HG02981 (cell line): ENCODE data around the gene KIN.
"Not testable (repeated sequence)": the region's sequence is repeated elsewhere in the genome, so short reads cannot be mapped to it uniquely, and the experiment has no call there.

ENCODE experiments used
- ATAC-seq: cut with Tn5 transposase; IDR thresholded peaks from one replicate; pipeline ENCODE4 v1.9.1; 2021; ENCODE audit warnings: mild to moderate bottlenecking, moderate library complexity; ENCODE audit not compliant: unreplicated experiment

KIN gene

DNA sequence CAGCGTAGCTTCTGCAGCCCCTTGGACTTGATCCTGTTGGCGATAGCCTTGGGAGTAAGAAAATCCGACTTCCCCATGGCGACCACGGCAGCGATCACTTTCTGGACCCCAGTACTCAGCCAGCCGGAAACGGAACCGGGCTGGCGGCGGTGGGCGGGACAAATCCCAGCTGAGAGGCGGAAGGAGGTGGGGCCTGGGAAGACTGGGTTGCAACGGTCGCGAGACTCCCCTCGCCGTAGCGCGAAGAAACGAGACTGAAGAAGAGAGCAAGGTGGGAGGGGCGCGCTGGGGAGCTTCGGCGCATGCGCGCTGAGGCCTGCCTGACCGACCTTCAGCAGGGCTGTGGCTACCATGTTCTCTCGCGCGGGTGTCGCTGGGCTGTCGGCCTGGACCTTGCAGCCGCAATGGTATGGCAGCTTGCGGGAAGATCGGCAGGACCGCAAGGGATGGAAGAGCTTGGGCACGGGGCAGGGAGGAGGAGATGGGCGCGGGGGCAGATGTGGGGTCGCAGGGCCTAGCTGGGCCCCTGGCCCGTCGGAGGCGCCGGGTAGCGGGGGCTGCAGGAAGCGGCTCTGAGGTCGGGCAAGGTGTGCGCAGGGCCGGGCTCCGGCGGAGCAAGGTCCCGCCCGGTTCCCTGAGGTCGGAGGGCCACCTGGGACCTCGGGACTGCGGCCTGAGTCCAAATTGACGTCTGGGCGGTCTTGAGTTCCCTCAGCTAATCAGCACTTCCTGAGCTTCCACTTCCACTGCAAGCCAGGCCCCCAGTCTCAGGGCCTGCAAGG is at the start of gene KIN, which contains the start of gene ATP5F1C:
Gene KIN (minus strand): TSS at position 137 of the 782 bp plus-strand sequence. CDS start 60 bp downstream, at position 77.
Gene ATP5F1C (plus strand): TSS at position 321 of the 782 bp plus-strand sequence. CDS start 31 bp downstream, at position 352.
- peak; percentile 94 for ATAC-seq

- no peak for ATAC-seq
These were observed 48.8 kb upstream of the KIN start for GRCh38 chr10:7836571-7836970.

DNA sequence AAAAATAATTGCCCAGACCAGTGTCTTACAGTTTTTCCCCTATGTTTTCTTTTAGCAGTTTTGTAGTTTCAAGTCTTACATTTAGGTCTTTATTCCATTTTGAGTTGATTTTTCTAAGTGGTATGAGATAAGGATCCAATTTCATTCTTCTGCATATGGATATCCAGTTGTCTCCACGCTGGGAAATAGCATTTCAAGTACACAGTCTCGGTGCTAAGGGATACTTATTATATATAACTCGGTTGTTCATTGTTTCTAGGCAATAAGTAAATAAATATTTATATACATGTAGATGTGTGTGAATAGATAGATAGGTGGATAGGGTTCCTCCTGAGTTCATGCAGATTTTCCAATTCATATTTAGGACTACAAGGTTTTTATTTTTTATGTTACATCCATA is 46.5 kb upstream of the KIN start:
- ATAC-seq: no peak

DNA sequence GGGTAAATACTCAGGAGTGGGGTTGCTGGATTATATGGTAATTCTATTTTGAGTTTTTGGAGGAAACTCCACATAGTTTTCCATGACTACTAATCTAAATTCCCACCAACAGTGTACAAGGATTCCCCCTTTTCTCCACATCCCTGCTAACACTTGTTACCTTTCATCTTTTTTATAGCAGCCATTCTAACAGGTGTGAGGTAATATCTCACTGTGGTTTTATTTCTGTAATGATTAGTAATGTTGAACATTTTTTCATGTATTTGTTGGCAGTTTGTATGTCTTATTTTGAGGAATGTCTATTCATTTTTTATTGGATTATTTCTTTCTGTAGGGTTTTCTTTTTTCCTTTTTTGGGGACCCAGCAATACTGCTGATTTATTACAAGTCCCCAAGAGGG is 45.4 kb upstream of the KIN start:
- no peak for ATAC-seq

GRCh38 chr10:7832060-7832459 is 44.3 kb upstream of the KIN start:
- ATAC-seq: no peak

DNA sequence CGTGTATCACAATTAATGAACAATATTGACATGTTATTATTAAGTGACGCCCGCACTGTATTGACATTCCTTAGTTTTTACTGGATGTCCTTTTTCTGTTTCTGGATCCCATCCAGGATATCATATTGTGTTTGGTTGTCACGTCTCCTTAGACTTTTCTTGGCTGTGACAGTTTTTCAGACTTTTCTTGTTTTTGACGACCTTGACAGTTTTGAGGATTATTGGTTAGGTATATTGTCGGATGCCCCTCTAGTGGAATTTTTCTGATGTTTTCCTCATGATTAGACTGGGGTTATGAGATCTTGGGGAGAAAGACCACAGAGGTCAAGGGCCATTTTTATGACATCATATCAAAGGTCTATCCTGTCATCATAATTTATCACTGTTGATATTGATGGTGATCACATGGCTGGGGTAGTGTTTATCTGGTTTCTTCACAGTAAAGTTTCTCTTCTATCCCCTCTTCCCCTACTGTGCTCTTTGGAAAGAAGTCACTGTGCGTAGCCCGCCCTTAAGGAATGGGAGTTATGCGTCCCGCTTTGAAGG is 41.6 kb upstream of the KIN start:
- ATAC-seq: no peak

DNA sequence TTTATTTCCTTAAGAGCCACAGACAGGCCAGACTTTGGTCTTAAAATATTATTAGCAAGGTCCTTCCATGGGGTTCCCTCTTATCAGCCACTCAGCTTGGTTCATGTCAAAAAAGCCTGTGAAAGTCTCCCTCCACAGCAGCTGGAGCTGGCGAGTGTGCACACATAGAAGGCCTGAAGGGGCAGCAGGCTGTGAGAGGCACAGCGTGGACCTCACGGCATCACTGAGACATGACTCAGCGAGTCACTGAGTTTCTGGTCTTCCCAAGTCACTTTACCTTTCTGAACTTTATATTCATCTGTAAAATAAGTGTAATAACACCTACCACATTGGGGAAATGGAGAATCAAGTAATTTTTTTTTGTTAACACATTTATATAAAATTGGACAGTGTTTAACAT is 39.2 kb upstream of the KIN start:
- no peak for ATAC-seq

DNA sequence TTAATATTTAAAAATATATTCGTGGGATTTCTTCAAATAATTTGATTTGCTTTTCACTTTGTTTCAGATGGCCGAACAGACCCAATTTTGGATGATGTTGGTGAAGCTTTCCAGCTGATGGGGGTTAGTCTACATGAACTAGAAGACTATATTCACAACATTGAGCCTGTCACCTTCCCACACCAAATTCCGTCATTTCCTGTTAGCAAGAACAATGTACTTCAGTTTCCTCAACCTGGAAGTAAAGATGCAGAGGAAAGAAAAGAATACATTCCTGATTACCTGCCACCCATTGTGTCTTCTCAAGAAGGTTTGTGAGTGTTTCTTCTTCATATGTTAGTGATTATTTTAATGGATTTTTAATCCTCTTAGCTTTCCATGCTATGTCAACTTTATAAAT is 36.5 kb upstream of the KIN start:
- no peak for ATAC-seq

DNA sequence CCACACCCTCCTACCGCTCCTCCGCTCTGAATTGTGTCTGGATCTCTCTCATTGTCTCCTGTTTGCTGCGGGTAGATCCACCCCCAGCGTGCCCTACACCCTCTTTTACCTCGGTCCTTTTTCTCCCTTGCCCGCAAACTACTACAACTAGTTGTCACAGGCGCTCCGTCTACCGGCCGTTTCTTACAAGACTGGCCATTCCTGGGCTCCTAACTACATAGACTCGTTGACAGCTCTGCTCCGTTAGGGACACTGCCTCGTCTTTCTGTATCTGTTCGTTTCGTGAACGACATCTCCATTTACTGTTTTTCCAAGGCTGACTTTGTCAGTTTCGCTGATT is 31.3 kb upstream of the KIN start:
- ATAC-seq: peak; percentile 40

DNA sequence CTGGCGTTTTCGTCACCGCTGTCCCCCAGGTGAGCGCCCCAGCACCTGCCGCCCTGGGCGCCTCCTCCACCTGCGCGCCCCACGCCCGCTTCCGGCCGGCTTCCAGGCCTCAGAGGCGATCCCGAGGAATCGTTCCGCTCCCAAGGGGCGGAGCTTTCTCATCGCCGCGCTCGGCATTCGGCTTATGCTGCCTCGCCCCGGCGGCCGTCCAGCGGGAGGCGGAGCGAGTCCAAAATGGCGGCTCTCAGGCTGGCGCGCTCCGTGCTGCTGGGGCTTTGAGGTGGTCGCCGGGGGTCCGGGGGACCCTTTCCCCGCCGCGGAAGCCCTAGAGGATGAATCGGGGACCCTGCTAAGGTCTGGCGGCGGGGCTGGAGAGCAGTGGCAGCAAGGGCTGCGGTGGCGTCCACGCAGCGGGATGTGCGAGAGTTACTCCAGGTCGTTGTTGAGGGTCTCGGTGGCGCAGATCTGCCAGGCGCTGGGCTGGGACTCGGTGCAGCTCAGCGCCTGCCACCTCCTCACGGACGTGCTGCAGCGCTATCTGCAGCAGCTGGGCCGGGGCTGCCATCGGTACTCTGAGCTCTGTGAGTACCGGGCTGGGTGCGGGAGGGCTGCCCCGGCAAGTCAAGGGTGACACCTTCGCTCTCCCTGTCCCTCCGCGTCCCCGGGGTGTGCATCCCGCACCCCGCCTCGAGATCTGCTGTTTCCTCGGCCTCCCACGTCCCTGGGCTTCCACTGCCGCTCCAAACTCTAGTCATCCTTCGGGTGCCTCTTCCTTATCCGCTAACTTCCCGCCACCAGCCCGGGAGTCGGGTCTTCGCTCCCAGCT is 30.7 kb upstream of the KIN start, which contains the start of gene TAF3:
Gene TAF3 (plus strand): TSS at position 211 of the 826 bp plus-strand sequence. CDS start 205 bp downstream, at position 416.
- ATAC-seq: peak; percentile 83

DNA sequence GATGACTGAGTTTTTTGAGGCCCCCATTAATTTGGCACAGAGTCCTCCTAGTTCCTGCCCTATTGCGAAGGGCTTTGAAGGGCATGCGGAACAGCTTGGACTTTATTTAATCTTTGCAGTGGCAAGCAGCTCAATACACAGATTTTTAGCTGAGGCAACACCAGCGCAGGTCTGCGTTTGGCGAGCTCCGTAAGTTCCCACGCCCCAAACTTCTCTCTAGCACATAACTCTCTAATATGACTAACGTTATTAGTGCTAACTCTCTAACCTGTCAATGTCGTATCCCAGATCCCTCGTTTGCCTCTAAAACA is 30.1 kb upstream of the KIN start:
- ATAC-seq: peak; percentile 10

DNA sequence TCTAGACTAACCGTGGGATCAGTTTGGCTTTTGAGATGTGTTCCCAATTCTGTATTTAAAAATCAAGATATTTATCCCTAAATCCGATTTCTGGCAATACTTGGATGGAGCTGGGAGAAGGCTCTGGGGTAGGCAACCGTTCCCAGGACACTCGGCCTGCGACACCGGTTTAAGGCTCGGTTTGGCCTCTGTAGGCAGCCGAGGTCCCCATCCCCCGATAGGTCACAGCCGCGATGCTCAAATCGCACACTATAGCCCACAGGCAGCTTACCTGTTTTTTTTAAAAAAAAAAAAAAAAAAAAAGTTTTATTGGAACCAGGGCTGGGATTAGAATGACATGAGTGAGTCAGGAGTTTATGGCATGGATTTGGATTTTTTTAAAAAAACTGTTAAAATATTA is 29.8 kb upstream of the KIN start:
- ATAC-seq: no peak

GRCh38 chr10:7813481-7813880 is 25.7 kb upstream of the KIN start:
- ATAC-seq: no peak

GRCh38 chr10:7811743-7812142 is 23.9 kb upstream of the KIN start:
- not testable (repeated sequence) for ATAC-seq

DNA sequence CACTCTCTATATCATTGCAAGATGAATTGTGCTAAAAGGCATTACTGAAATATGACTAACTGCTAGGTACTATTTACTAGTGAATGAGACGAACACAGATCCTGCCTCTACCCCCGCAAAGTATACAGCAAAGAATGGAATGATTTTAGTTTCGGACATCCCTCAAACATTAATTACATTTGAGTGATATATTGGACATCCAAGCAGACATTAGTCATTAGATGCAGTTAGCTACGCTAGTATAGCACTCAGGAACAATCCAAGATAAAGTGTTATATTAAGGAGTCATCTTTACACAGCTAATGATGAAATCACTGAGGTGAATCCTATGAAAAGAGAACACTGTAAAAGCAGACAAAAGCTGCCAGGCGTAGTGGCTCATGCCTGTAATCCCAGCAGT is 23.2 kb upstream of the KIN start:
- no peak for ATAC-seq

DNA sequence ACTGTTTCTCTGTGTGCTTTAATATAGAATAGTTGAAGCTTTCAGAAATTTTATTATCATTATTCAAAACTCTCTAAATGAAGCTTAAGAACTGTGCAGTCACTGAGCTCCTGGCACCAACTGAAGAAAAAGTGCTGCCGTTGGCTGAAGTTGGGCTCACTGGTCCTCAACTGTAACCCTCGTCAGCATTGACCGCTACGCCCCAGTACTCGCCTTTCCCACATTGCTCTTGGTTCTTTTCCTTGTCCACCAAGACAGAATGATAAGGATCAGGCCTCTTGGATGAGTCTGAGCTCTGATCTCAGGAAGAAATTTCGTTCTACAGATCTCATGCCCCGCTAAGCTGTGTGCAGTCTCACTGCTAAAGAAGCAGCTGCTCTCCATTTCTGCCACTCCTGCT is 22.6 kb upstream of the KIN start:
- ATAC-seq: no peak

- ATAC-seq: no peak
These were observed 21.0 kb upstream of the KIN start for GRCh38 chr10:7808686-7809267.

- ATAC-seq: no peak
These were observed 16.9 kb upstream of the KIN start for GRCh38 chr10:7804741-7805140.

- no peak for ATAC-seq
These were observed 16.4 kb upstream of the KIN start for GRCh38 chr10:7804216-7804615.

DNA sequence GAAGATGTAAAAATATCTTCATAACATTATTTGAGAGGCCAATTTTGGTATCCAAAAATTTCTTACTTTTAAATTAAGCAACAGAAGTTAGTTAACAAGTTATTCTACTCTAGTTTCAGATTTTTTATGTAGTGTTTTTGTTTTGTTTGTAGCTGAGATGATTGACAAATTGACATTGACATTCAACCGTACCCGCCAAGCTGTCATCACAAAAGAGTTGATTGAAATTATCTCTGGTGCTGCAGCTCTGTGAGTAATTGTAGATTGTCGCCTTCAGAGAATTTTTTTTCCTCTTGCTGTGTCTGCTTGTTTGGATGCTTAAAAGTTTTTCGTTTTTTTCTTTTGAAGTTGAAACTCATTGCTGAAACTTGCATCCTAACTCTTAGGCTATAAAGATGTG is 14.8 kb upstream of the KIN start:
- no peak for ATAC-seq

GRCh38 chr10:7797582-7797981 is 9.8 kb upstream of the KIN start:
- no peak for ATAC-seq

- no peak for ATAC-seq
These were observed 7.8 kb upstream of the KIN start for GRCh38 chr10:7795605-7796004.
